Cortex of kidney (tissue), 1 donor: ENCODE results near the gene SNX25.

ENCODE experiments used
- DNase-seq: peaks from one replicate; lab custom pipeline; 2025; lab: John Stamatoyannopoulos, UW

SNX25 gene

DNA sequence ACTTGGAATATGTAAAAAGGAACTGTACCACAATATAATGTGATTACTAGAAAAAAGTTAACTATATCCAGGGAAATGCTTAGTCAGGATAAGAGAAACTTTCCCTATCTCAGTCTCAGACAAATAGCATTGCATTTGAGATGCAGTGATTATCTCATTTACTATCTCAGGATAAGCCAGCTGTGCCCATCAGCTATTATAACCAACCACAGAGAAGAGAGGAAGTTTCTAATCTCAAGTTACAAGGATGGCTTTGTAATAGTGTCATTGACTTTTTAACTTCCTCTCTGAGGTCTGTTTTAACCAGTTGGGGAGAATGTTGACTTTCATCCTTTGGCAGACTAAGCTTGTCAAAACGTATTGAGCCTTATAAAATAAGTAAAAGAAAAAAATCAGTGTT is 56.5 kb downstream of the SNX25 start:
- no peak for DNase-seq

DNA sequence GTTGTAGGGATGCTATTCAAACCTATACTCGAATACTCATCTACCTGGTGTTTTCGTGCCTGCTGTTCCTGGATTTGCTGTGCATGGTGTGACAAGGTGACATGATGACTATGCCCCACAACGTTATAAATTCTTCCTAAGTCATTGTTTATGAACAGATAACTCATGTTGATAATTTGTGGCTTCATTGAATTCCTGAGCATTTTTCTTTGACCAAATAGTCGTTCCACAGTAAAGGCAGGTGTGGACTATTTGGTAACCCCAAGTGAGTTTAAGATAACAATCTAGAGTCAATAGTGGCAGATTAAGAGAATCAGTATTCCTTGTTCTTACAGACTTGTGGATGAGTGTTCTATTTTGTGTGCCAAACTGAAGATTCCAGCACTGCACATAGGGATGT is 59.9 kb downstream of the SNX25 start:
- no peak for DNase-seq

GRCh38 chr4:185270037-185270436 is 60.6 kb downstream of the SNX25 start:
- no peak for DNase-seq

- no peak for DNase-seq
Measured at GRCh38 chr4:185270885-185271284, 61.5 kb downstream of the SNX25 start.

GRCh38 chr4:185272245-185272644 is 62.8 kb downstream of the SNX25 start:
- no peak for DNase-seq

DNA sequence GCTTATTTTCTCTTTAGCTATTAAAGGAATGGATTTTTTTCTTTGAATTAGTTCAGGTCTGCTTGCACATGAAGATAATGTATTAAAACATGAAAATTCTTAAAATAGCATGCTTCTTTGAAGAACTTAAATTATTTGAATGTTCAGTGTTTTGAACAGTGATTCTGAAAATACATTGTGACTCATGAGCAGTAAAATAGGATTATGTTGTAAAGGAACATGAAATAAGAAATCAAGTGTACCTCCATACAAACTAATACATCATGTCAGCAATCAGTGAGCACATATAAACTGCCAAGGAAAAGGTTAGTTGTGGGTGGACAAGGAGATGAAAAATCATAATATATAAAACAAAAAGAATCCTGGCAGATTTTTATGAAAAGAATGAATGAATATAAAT is 66.1 kb downstream of the SNX25 start:
- DNase-seq: no peak

DNA sequence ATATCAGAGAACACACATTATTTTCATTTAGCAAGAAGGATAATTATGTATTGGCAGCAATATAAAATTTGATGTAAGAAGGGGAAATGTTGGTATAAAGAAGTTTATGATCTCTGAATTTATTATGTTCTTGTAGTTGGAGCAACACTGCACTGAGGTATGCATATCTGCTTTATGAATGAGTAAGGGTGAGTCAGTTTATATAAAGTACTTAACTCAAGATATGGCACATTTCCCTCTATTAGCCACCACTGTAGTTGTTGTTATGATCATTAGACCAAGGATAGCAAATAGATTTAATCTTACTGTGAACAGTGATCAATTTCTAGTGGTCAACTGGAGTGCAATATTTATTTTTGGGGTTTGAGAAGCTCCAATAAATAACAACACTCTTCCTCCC is 66.6 kb downstream of the SNX25 start:
- no peak for DNase-seq

GRCh38 chr4:185278716-185279115 is 69.3 kb downstream of the SNX25 start:
- DNase-seq: no peak

GRCh38 chr4:185280608-185281007 is 71.2 kb downstream of the SNX25 start:
- DNase-seq: no peak

- no peak for DNase-seq
Measured at GRCh38 chr4:185282968-185283367, 73.6 kb downstream of the SNX25 start.

DNA sequence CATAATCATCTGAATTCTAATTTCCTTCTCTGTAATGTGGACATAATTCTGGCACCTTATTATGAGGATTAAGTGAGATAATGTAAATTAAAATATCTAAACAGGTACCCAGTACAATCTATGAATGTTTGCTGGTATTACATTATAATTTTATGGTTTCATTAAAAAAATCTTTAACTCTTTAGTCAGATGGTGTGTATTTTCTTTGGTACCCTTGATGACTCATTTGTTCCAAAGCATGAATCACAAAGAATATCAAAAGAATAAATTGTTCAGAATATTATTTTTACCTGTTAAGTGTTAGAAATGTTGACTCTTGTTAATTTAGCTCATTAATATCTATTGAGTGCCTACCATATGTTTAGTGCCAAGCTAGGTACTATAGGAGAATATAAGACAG is 74.3 kb downstream of the SNX25 start:
- no peak for DNase-seq

DNA sequence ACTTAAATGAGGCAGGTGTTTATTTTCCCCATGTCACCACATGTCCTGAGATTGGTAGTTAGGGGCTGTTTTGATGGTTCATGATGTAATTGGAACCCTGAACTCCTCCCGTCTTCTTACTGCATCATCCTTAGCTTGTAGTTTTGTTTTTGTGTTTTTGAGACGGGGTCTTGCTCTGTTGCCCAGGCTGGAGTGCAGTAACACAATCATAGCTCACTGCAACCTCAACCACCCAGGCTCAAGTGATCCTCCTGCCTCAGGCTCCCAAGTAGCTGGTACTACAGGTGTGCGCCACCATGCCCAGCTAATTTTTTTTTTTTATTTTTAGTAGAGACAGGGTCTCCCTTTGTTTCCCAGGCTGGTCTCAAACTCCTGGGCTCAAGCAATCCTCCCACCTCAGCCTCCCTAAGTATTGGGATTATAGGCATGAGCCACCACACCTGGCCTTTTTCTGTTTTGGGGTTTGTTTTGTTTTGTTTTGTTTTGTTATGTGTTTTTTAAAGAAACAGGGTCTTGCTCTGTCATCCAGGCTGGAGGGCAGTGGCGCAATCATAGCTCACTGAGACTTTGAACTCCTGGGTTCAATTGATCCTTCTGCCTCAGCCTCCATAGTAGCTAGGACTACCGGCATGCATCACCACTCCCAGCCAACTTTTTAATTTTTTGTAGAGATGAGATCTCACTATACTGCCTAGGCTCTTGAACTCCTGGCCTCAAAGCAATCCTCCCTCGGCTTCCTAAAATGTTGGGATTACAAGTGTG is 76.4 kb downstream of the SNX25 start:
- DNase-seq: no peak

- DNase-seq: no peak
Measured at GRCh38 chr4:185286571-185286970, 77.2 kb downstream of the SNX25 start.

GRCh38 chr4:185287031-185287430 is 77.6 kb downstream of the SNX25 start:
- DNase-seq: no peak

DNA sequence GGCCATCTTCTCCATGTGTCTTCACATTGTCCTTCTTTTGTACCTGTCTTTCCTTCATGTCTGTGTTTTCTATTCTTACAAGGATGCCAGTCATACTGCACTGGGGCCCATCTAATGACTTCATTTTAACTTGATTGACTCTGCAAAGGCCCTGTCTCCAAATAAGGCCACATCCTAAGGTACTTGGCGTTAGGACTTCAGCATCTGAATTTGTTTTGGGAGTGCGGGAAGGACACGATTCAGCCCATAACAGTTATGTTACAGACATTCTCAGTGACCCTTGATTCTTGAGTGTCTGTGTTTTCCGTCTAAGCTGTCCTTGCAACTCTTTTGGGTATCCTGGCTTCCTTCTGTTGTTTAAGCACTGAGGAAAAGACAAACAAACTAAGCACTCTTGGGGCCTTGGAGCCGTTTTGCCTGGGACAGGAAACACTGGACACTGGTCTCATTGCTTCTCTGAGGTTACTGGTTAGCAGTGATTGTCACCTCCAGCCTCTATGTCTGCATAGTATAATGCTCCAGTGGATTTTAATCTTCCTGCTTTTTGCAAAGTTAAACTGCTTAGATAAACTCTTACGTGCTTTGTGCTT is 80.7 kb downstream of the SNX25 start:
- no peak for DNase-seq

DNA sequence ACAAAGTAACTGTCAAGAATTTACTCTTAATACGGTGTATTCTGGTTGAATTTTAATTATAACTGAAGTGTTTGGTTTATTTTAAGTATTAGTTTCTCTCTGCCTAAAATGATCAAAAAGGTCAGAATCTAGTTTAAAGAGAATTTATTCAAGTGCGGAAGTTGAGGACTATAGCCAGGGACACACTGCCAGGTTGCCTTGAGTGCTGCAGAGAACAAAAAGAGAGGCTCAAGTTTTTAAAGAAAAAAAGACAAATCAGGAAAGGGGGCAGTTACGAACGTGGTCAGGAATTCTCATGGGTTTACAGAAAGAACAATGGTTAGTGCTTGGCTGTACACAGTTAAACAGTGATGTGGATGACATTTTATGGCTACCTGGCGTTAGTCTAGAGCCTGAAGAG is 81.3 kb downstream of the SNX25 start:
- DNase-seq: no peak

- DNase-seq: no peak
Measured at GRCh38 chr4:185293202-185293601, 83.8 kb downstream of the SNX25 start.

- DNase-seq: no peak
Measured at GRCh38 chr4:185296665-185297460, 87.5 kb downstream of the SNX25 start.

DNA sequence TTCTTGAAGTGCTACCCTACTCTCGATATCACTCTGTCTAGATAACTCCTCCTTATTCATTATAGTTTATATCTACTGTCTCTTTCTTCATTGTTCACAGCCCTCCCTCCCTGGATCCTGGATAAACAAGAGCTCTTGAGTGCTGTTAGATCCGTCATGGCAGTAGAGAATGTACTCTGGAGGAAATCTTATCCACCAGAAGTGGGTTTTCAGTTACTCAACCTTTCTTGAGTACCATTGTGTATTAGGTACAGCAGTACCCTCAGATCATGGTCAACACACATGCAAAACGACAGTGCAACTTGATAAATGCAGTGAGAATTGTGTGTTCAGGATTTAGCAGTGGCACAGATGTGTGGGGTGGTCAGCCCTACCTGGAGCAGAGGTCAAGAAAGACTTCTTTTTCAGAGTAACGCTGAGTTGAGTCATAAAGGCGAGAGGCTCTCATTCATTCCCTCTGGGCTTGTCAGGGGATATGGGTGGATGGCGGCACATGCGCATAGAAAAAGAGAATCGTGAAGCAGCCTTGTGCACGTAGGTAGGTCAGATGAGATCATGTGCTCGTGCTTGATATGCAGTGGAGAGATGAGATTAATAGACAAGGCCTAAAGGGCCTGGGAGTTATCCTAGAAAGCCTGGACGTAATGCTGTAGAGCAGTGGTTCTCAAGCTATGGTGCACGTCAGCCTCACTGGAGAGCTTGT is 89.5 kb downstream of the SNX25 start:
- DNase-seq: no peak

DNA sequence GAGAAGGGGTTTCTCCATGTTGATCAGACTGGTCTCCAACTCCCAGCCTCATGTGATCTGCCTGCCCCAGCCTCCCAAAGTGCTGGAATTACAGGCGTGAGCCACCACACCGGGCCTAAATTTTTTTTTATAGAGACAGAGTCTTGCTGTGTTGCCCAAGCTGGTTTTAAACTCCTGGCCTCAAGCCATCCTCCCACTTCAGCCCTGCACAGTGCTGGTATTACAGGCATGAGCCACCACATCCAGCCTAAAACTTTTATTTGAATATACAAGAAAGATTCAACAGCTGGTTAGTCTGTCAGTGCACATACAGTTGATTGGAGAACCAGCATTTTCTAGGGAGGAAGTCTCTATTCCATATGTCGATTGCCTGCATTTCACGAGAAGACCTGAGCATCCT is 95.1 kb downstream of the SNX25 start:
- no peak for DNase-seq

GRCh38 chr4:185304944-185305690 is 95.7 kb downstream of the SNX25 start:
- no peak for DNase-seq

GRCh38 chr4:185305979-185306442 is 96.6 kb downstream of the SNX25 start:
- DNase-seq: no peak
